ENCODE data around the gene CCL2. TPM values are rescaled to one million over a fixed set of nuclear protein-coding genes. Genes with fewer than 3 reads are reported as not detected.

Gene CCL2
- total RNA-seq, 1 donor from 2014 or later, result 53.3 TPM

- intact Hi-C loops (cut with DNase I), result loop anchor here (10.0 kb wide), 1 partner anchor 96 kb away; no protein-coding TSS in a partner anchor
- no peaks in the 10 kb centered on the region for H3K9me3 ChIP-seq
- no peaks in the 10 kb centered on the region for H3K36me3 ChIP-seq
- no peak for ATAC-seq
- H3K27ac ChIP-seq, result no peak overlapping the region
- DNase-seq, result no peak
- H3K4me1 ChIP-seq, result peaks cover 6% of the 10 kb centered on the region
- no peaks in the 10 kb centered on the region for H3K27me3 ChIP-seq
- TF ChIP-seq, protein P1, sequence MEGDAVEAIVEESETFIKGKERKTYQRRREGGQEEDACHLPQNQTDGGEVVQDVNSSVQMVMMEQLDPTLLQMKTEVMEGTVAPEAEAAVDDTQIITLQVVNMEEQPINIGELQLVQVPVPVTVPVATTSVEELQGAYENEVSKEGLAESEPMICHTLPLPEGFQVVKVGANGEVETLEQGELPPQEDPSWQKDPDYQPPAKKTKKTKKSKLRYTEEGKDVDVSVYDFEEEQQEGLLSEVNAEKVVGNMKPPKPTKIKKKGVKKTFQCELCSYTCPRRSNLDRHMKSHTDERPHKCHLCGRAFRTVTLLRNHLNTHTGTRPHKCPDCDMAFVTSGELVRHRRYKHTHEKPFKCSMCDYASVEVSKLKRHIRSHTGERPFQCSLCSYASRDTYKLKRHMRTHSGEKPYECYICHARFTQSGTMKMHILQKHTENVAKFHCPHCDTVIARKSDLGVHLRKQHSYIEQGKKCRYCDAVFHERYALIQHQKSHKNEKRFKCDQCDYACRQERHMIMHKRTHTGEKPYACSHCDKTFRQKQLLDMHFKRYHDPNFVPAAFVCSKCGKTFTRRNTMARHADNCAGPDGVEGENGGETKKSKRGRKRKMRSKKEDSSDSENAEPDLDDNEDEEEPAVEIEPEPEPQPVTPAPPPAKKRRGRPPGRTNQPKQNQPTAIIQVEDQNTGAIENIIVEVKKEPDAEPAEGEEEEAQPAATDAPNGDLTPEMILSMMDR (IDR thresholded peaks at IDR 0.05), result no peak
- H3K4me3 ChIP-seq, result no peak overlapping the region
Observed at GRCh38 chr17:34300652-34301370, 45.7 kb downstream of the CCL2 start.

DNA sequence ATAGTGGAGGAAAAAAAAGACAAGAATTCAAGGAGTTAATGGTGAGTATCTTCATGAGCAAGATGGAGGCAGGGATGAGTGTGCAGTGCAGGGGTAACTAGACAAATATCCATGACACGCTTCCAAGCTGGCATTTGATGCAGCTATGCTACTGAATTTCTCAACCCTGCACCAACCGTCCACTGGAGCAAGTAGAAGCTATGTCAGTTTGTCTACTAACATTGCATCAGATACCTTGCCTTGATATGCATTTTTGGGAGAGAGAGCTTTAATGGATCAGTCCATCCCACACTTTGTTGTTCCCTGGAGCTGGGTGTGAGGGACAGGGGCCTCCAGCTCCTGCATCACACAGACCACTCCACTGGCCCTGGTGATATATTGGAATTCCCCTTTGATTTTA is 46.9 kb downstream of the CCL2 start:
- Histone ChIP-seq H3K27ac (no peak overlapping the region), H3K9me3 (no peaks in the 10 kb centered on the region), H3K4me1 (peaks cover 16% of the 10 kb centered on the region), H3K4me3 (no peak overlapping the region), H3K27me3 (no peaks in the 10 kb centered on the region), H3K36me3 (no peaks in the 10 kb centered on the region)
- ATAC-seq (no peak), DNase-seq (no peak)
- intact Hi-C loops (cut with DNase I), result loop anchor here (10.0 kb wide), 1 partner anchor 97 kb away; no protein-coding TSS in a partner anchor
- TF ChIP-seq, protein P1 (IDR thresholded peaks at IDR 0.05), result no peak

DNA sequence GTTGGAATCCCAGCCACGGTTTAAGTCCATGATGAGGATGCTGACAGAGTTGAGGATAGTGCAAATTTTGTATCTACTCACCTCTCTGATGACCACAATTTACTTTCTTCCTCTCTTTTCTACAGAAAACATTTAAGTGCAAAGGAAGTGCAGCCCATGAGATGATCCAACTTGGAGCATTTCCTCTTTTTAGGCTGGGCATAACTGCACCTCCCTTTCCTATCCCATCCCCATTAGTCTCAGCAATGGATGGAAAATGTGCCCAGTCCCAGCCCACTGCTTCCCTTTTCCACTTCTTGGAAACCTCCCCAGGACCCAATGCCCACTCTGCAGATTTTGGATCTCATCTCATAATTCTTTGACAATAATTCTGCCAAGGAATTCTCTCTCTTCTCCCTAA is 47.6 kb downstream of the CCL2 start:
- H3K4me1 ChIP-seq, result peaks cover 22% of the 10 kb centered on the region
- TF ChIP-seq, protein P1 (IDR thresholded peaks at IDR 0.05), result no peak
- H3K36me3 ChIP-seq, result no peaks in the 10 kb centered on the region
- intact Hi-C loops (cut with DNase I), result loop anchor here (10.0 kb wide), 1 partner anchor 98 kb away; no protein-coding TSS in a partner anchor
- no peak for ATAC-seq
- no peaks in the 10 kb centered on the region for H3K9me3 ChIP-seq
- no peak for DNase-seq
- H3K4me3 ChIP-seq, result no peak overlapping the region
- H3K27me3 ChIP-seq, result no peaks in the 10 kb centered on the region
- H3K27ac ChIP-seq, result no peak overlapping the region

DNA sequence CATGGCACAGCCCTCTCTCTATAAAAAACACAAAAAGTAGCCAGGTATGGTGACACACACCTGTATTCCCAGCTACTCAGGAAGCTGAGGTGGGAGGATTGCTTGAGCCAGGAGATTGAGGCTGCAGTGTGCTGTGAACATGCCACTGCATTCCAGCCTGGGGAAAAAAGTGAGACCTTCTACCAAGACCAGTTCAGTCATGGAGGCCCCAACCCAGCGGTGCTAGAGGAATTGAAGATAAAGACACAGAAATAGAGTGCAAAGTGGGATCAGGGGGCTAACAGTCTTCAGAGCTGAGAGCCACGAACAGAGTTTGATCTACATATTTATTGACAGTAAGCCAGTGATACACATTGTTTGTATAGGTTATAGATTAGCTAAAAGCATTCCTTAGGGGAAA is 48.5 kb downstream of the CCL2 start:
- ATAC-seq (no peak), DNase-seq (no peak)
- intact Hi-C loops (cut with DNase I), result loop anchor here (10.0 kb wide), 1 partner anchor 99 kb away; no protein-coding TSS in a partner anchor
- no peaks in the 10 kb centered on the region for H3K9me3 ChIP-seq
- peaks cover 24% of the 10 kb centered on the region for H3K4me1 ChIP-seq
- H3K36me3 ChIP-seq, result no peaks in the 10 kb centered on the region
- TF ChIP-seq, protein P1 (IDR thresholded peaks at IDR 0.05), result no peak
- H3K27me3 ChIP-seq, result no peaks in the 10 kb centered on the region
- no peak overlapping the region for H3K27ac ChIP-seq
- H3K4me3 ChIP-seq, result no peak overlapping the region

DNA sequence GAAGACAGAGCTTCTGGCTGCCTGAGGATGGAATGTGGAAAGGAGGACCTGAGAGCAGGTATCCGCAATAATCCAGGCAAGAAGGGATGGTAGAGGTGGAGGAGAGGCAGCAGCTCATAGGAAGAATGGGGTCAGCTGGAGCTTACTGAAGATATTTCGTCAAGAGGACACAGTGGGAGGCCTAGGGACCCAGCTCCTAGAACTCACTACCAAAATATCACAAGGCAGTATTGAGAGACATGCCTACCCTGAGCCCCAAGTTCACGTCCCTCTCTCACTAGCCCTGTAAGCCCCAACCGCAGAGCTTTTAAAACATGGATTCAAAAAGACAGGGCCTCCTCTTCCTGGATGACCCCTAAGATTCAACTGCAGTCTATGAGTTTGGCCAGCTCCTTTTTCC is 50.0 kb downstream of the CCL2 start:
- DNase-seq, result no peak
- no peak for ATAC-seq
- Histone ChIP-seq H3K9me3 (no peaks in the 10 kb centered on the region), H3K27ac (no peak overlapping the region), H3K4me1 (peaks cover 24% of the 10 kb centered on the region), H3K4me3 (no peak overlapping the region), H3K36me3 (no peaks in the 10 kb centered on the region), H3K27me3 (no peaks in the 10 kb centered on the region)
- TF ChIP-seq, protein P1 (IDR thresholded peaks at IDR 0.05), result no peak
- intact Hi-C loops (cut with DNase I), result loop anchor here (10.0 kb wide), 1 partner anchor 100 kb away; no protein-coding TSS in a partner anchor

Data from upper lobe of right lung (tissue), 1 donor.